Neural cell (in vitro differentiated cells): ENCODE data around the gene SORCS1. TPM values are rescaled to one million over a fixed set of nuclear protein-coding genes. Genes with fewer than 3 reads are reported as not detected.

ENCODE experiments used
- H2AFZ ChIP-seq: fragments of 200-600, 300-800 bp; sonication (generic), shearing (Covaris generic); 2 replicates; pipeline ENCODE4 v1.6.0; 2014; ENCODE audit warnings: low read depth, mild to moderate bottlenecking, antibody characterized with exemption, low read length, moderate library complexity
- H3F3A ChIP-seq: fragments of 200-600 bp; shearing (Covaris generic); 2 replicates; pipeline ENCODE4 v1.6.1; 2016; ENCODE audit warnings: mild to moderate bottlenecking, moderate library complexity, mixed read lengths, antibody characterized with exemption, low read length; ENCODE audit not compliant: insufficient read depth, poor library complexity, severe bottlenecking
- H3K27ac ChIP-seq: fragments of 200-600, 300-800 bp; sonication (generic), shearing (Covaris generic); 2 replicates; pipeline ENCODE4 v1.5.1; 2014; ENCODE audit warnings: mild to moderate bottlenecking, low read length, moderate library complexity
- H3K27me3 ChIP-seq: fragments of 300-800, 200-600 bp; sonication (generic), shearing (Covaris generic); 2 replicates; pipeline ENCODE4 v1.6.0; 2014; ENCODE audit warnings: mild to moderate bottlenecking, low read depth, low read length, moderate library complexity; ENCODE audit not compliant: insufficient read depth
- H3K36me3 ChIP-seq: fragments of 300-800, 200-600 bp; sonication (generic), shearing (Covaris generic); 2 replicates; pipeline ENCODE4 v1.5.1; 2014; ENCODE audit warnings: mild to moderate bottlenecking, antibody characterized with exemption, low read length, moderate library complexity; ENCODE audit not compliant: insufficient read depth
- H3K4me2 ChIP-seq: fragments of 300-800, 200-600 bp; sonication (generic), shearing (Covaris generic); 2 replicates; pipeline ENCODE4 v1.6.0; 2014; ENCODE audit warnings: mild to moderate bottlenecking, low read length
- H3K4me3 ChIP-seq: fragments of 300-800, 200-600 bp; sonication (generic), shearing (Covaris generic); 2 replicates; pipeline ENCODE4 v1.5.1; 2014; ENCODE audit warnings: mild to moderate bottlenecking, low read length, moderate library complexity
- H3K79me2 ChIP-seq: fragments of 200-600 bp; shearing (Covaris generic); replicated peaks from 2 replicates; pipeline ENCODE4 v1.6.0; 2014; ENCODE audit warnings: mild to moderate bottlenecking, low read length, moderate library complexity; ENCODE audit not compliant: insufficient read depth
- H3K9ac ChIP-seq: fragments of 300-800, 200-600 bp; sonication (generic), shearing (Covaris generic); 2 replicates; pipeline ENCODE4 v1.6.1; 2016; ENCODE audit warnings: mild to moderate bottlenecking, low read length, mixed read lengths
- H3K9me2 ChIP-seq: fragments of 200-600 bp; shearing (Covaris generic); 2 replicates; pipeline ENCODE4 v1.6.1; 2016; ENCODE audit warnings: mild to moderate bottlenecking, low read length, mixed read lengths; ENCODE audit not compliant: insufficient read depth
- H3K9me3 ChIP-seq: fragments of 200-600, 300-800 bp; sonication (generic), shearing (Covaris generic); 2 replicates; pipeline ENCODE4 v1.6.1; 2016; ENCODE audit warnings: mild to moderate bottlenecking, mixed run types, low read length, moderate library complexity, mixed read lengths
- H4K20me1 ChIP-seq: fragments of 200-600 bp; shearing (Covaris generic); 2 replicates; pipeline ENCODE4 v1.6.1; 2016; ENCODE audit warnings: mild to moderate bottlenecking, mixed run types; ENCODE audit not compliant: insufficient read depth
- CTCF ChIP-seq: fragments of 450-650 bp; IDR thresholded peaks from 2 replicates; pipeline ENCODE4 v1.5.1; 2014; ENCODE audit warnings: antibody characterized with exemption, mild to moderate bottlenecking, moderate library complexity; ENCODE audit not compliant: poor library complexity, severe bottlenecking
- EP300 ChIP-seq: fragments of 450-650 bp; conservative IDR thresholded peaks from 2 replicates; pipeline ENCODE4 v1.6.1; 2014; ENCODE audit warnings: antibody characterized with exemption, mild to moderate bottlenecking, moderate library complexity; ENCODE audit not compliant: poor library complexity, severe bottlenecking
- EZH2 ChIP-seq: fragments of 200-600, 300-800 bp; shearing (Covaris generic), sonication (generic); IDR thresholded peaks from 2 replicates; pipeline ENCODE4 v1.6.1; 2014; ENCODE audit warnings: antibody characterized with exemption, low read length, borderline replicate concordance, mild to moderate bottlenecking; ENCODE audit not compliant: insufficient read depth, poor library complexity, severe bottlenecking
- MXI1 ChIP-seq: fragments of 450-650 bp; conservative IDR thresholded peaks from 2 replicates; pipeline ENCODE4 v1.6.1; 2014; ENCODE audit warnings: antibody characterized with exemption, mild to moderate bottlenecking; ENCODE audit not compliant: poor library complexity, severe bottlenecking
- POLR2AphosphoS5 ChIP-seq: IDR thresholded peaks from 2 replicates; pipeline ENCODE4 v1.6.1; 2012
- RAD21 ChIP-seq: fragments of 450-650 bp; conservative IDR thresholded peaks from 2 replicates; pipeline ENCODE4 v1.6.1; 2014; ENCODE audit warnings: antibody characterized with exemption, mild to moderate bottlenecking, moderate library complexity
- SMC3 ChIP-seq: fragments of 450-650 bp; conservative IDR thresholded peaks from 2 replicates; pipeline ENCODE4 v1.6.1; 2014; ENCODE audit warnings: antibody characterized with exemption, mild to moderate bottlenecking, moderate library complexity; ENCODE audit not compliant: poor library complexity
- TAF1 ChIP-seq: IDR thresholded peaks from 2 replicates; pipeline ENCODE4 v1.6.1; 2012; ENCODE audit warnings: low read depth
- polyA plus RNA-seq: library from polyadenylated mRNA; depleted of rRNA; stranded (reverse); fragments of >200 nt; gene quantifications from 2 replicates; pipeline ENCODE4 v1.2.3, GENCODE V29; 2014
- TF ChIP-seq, protein P1 (sequence below): IDR thresholded peaks from 2 replicates; pipeline ENCODE4 v1.6.1; 2012; ENCODE audit warnings: borderline replicate concordance

Gene SORCS1
- polyA plus RNA-seq, 1 donor from 2014 or later = 27.0 TPM

- H3F3A ChIP-seq = no peaks in the 10 kb centered on the region
- H3K27ac ChIP-seq = no peak overlapping the region
- H2AFZ ChIP-seq = no peak overlapping the region
- H4K20me1 ChIP-seq = no peaks in the 10 kb centered on the region
- no peaks in the 10 kb centered on the region for H3K9me2 ChIP-seq
- no peak overlapping the region for H3K4me2 ChIP-seq
- no peak overlapping the region for H3K4me3 ChIP-seq
- no peaks in the 10 kb centered on the region for H3K9me3 ChIP-seq
- no peak for TF ChIP-seq EZH2
- no peak for TF ChIP-seq RAD21
- no peak for TF ChIP-seq MXI1
- TF ChIP-seq CTCF = no peak
- no peak for TF ChIP-seq POLR2AphosphoS5
- no peak for TF ChIP-seq EP300
- no peak for TF ChIP-seq TAF1
- TF ChIP-seq, protein P1, sequence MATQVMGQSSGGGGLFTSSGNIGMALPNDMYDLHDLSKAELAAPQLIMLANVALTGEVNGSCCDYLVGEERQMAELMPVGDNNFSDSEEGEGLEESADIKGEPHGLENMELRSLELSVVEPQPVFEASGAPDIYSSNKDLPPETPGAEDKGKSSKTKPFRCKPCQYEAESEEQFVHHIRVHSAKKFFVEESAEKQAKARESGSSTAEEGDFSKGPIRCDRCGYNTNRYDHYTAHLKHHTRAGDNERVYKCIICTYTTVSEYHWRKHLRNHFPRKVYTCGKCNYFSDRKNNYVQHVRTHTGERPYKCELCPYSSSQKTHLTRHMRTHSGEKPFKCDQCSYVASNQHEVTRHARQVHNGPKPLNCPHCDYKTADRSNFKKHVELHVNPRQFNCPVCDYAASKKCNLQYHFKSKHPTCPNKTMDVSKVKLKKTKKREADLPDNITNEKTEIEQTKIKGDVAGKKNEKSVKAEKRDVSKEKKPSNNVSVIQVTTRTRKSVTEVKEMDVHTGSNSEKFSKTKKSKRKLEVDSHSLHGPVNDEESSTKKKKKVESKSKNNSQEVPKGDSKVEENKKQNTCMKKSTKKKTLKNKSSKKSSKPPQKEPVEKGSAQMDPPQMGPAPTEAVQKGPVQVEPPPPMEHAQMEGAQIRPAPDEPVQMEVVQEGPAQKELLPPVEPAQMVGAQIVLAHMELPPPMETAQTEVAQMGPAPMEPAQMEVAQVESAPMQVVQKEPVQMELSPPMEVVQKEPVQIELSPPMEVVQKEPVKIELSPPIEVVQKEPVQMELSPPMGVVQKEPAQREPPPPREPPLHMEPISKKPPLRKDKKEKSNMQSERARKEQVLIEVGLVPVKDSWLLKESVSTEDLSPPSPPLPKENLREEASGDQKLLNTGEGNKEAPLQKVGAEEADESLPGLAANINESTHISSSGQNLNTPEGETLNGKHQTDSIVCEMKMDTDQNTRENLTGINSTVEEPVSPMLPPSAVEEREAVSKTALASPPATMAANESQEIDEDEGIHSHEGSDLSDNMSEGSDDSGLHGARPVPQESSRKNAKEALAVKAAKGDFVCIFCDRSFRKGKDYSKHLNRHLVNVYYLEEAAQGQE = no peak
- no peak for TF ChIP-seq SMC3
- H3K9ac ChIP-seq = no peak overlapping the region
- no peaks in the 10 kb centered on the region for H3K36me3 ChIP-seq
- no peaks in the 10 kb centered on the region for H3K27me3 ChIP-seq
- H3K79me2 ChIP-seq = no peaks in the 10 kb centered on the region
These were observed 608.9 kb downstream of the SORCS1 start for GRCh38 chr10:106555599-106555998.

DNA sequence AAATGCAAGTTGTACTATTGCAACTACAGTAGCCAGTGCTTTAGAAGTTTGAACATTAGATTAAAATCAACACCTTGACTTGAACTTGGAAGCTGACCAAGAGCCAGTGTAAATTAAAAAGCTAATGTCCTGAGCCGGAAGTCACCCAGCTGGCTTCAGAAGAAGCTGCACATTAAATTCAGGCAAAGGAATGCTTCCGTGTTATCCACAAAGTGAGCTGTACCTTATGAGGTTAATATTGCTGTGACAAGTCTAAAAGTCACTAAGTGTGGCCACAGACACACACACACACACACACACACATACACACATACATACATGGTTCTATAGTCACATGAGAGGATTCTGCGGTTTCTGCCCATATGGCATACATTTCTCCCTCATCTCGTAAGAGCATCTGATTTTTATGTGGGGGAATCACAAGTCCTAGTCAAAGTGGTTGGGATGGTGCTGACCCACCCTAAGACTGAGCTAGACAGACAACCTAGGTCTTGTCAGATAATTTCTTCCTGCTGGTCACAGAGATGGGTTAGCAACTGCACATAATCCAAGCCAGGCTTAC lies 612.9 kb downstream of the SORCS1 start:
- H3K4me2 ChIP-seq = no peak overlapping the region
- H3K27ac ChIP-seq = no peak overlapping the region
- H3K79me2 ChIP-seq = no peaks in the 10 kb centered on the region
- no peak overlapping the region for H3K4me3 ChIP-seq
- H4K20me1 ChIP-seq = no peaks in the 10 kb centered on the region
- no peaks in the 10 kb centered on the region for H3K36me3 ChIP-seq
- H3F3A ChIP-seq = no peaks in the 10 kb centered on the region
- no peak overlapping the region for H2AFZ ChIP-seq
- H3K9me3 ChIP-seq = no peaks in the 10 kb centered on the region
- H3K27me3 ChIP-seq = no peaks in the 10 kb centered on the region
- H3K9me2 ChIP-seq = no peaks in the 10 kb centered on the region
- H3K9ac ChIP-seq = no peak overlapping the region
- no peak for TF ChIP-seq TAF1
- TF ChIP-seq, protein P1 = no peak
- TF ChIP-seq POLR2AphosphoS5 = no peak
- no peak for TF ChIP-seq SMC3
- no peak for TF ChIP-seq EZH2
- TF ChIP-seq CTCF = no peak
- TF ChIP-seq RAD21 = no peak
- TF ChIP-seq MXI1 = no peak
- no peak for TF ChIP-seq EP300
